Suppressor macrophage treated with lipopolysaccharide for 1 hour (primary cell): ENCODE measurements around the gene SATL1.
"Not testable (repeated sequence)": the region's sequence is repeated elsewhere in the genome, so short reads cannot be mapped to it uniquely, and the experiment has no call there.

Experiments
- DNase-seq, 3 donors: peaks; one replicate each; pipeline ENCODE4 v3.0.0-alpha.2; 2020 to 2022

Gene SATL1

DNA sequence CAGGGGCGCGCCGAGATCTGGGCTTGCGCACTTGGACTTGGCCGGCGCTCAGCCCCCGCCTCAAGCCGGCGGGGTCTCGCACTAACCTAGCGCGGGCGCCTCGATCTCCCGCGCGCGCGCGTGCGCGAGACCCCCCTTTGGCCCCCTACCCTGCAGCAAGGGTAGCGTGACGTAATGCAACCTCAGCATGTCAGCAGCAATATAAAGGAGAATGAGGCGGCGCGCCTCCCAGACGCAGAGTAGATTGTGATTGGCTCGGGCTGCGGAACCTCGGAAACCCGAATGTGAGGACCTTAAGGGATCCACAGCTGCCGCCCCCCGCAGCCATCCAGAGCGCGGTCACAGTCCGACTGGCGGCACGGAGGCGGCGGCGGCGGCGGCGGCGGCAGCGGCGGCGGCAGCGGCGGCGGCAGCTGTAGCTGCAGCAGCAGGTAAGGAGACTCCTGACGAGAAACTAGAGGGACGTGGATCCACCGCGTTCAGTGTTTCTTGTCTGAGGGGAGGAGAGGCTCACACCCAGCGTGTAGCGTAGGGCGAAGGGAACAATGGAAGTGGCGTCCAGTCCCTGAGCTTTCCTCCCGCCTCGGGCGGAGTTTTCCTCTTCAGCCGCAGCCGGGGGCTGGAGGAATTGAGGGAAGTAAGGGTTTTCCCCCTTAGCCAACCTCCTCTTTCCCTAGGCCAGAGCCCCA is at the start of gene SATL1, which contains the start of gene ZNF711:
SATL1 (minus strand) TSS at position 19 of the 689 bp plus-strand sequence. CDS start 134,811 bp downstream, outside the sequence.
ZNF711 (plus strand) TSS at position 231 of the 689 bp plus-strand sequence. CDS start 3,582 bp downstream, outside the sequence.
- DNase-seq = peak; percentile 27 to 53 (median 36)

- DNase-seq = no peak
Observed at GRCh38 chrX:85288992-85289723, 45.6 kb upstream of the SATL1 start.

DNA sequence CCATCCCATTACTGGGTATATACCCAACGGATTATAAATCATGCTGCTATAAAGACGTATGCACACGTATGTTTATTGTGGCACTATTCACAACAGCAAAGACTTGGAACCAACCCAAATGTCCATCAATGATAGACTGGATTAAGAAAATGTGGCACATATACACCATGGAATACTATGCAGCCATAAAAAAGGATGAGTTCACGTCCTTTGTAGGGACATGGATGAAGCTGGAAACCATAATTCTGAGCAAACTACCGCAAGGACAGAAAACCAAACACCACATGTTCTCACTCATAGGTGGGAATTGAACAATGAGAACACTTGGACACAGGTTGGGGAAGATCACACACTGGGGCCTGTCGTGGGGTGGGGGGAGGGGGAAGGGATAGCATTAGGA is 41.7 kb upstream of the SATL1 start:
- DNase-seq = not testable (repeated sequence)

GRCh38 chrX:85244450-85245211 is 1.1 kb upstream of the SATL1 start:
- DNase-seq = peak; percentile 8 to 19 (median 12)

DNA sequence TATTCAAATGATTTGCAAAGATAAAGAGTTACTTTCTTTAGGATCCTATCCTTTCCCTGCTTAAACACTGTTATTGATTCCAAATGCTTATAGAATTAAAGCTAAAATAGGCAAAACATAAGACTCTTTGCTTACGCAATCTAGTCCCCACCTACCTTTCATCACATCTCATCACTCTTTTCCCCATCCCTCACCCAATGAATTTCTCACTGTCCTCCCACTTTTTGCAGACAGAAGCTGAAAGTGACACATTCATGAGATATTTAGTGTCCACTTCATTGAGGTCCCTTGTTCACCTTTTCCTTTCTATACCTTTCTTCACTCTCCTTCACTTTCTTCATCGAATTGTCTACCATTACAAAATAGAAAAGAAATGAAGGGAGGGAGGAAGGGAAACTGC is 424 bp downstream of the SATL1 start:
- DNase-seq = peak in 1 of 3 donors; percentile 0

GRCh38 chrX:85223359-85223758 is 20.2 kb downstream of the SATL1 start:
- DNase-seq = no peak

- no peak for DNase-seq
Observed at GRCh38 chrX:85221361-85221760, 22.2 kb downstream of the SATL1 start.

GRCh38 chrX:85215946-85216345 is 27.6 kb downstream of the SATL1 start:
- DNase-seq = no peak

GRCh38 chrX:85213792-85214530 is 29.6 kb downstream of the SATL1 start:
- no peak for DNase-seq

DNA sequence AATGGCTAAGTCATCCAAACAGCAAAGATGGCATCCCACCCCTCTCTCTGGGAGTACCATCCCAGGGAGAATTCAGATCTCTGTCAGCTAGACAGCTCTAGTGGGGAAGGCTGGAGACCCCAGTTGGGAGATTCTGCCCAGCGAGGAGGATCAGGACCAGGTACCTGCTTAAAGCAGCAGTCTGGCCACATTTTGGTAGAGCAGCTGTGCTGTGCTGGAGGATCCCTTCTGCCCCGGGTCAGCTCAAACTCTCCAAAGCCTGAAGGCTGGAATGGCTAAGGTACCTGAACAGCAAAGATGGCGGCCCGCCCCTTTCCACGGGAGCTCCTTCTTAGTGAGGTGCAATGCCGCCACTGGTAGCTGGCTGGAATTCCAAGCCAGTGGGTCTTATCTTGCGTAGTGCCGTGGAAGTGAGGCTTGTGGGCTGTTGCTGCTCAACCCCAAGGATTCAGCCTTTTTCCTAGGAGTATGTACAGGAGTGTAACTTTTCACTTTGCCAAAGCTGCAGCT is 40.1 kb downstream of the SATL1 start:
- DNase-seq = no peak

GRCh38 chrX:85196319-85196718 is 47.3 kb downstream of the SATL1 start:
- DNase-seq = no peak

DNA sequence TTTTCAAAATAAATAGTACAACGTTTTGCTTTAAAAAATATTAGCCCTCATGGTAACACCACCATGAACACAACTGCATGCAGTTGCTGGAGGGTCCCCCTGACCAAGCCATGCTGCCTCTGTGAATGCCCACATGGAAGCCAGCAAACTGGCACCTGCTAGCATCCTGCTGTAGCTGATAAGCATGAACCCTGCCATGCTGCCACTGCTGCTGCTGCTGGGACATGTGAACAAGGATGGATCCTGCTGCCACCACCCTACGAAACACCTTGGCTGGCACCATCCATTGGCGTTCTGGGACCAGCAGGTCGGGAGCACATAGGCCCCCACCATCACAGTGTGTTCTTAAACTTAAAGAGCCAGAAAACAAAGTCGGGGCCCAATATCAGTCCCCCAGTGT is 83.9 kb downstream of the SATL1 start:
- no peak for DNase-seq

DNA sequence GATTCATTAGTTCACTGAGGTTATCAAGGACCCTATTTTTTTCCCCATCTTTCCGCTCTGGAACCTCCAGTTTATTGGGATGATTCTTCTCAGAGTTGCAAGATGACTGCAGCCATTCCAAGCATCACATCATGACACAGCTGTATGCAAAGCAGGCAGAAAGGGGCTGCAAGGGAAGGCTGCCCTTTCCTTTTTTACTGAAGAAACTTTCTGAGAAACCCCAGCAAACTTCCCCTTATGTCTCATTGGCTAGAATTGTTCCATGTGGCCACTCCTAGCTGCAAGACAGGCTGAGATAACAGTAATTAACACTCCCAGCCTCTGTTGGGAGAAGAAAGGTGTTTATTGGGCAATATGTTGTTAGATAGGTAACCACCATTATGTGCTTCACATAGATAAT is 102.6 kb downstream of the SATL1 start:
- DNase-seq = peak in 2 of 3 donors; percentile 1 to 18

GRCh38 chrX:85139422-85139821 is 104.2 kb downstream of the SATL1 start:
- no peak for DNase-seq

DNA sequence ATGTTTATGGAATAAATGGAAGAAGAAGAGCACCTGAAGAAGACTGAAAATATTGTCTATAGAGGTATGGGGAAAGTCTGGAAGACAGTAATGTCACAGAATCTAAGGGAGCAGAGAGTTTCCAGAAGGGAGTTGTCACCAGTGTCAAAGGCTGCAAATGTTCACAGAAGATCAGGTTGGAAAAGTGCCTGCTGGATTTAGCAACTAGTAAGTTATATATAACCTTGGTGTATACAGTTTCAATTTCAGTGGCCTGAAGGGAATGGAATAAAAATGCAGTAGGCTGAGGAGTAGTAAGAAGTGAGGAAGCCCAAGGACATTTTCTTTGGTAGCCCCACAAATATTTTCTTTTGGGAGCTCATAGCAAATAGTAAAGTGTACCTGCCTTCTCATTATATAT is 107.2 kb downstream of the SATL1 start:
- no peak for DNase-seq

- DNase-seq = no peak
Observed at GRCh38 chrX:85115252-85115651, 128.3 kb downstream of the SATL1 start.

DNA sequence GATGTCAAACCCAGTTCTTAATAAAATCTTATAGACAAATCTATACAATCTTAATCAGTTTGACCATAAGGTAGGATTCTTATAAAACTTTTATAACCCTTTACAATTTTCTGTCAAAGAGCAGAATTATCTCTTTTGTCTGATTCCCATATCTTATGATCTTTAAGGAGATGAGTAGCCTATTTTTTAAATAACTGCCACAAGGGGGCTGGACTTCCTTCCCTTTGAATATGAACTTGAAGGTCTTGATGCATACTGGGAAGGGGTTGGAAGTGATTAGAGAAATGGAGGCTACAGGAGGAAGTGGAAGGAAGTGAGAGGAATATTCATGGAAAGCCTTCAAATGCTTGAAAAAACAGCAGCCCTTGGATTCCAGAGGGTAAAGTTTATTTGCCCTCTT is 128.8 kb downstream of the SATL1 start:
- no peak for DNase-seq

DNA sequence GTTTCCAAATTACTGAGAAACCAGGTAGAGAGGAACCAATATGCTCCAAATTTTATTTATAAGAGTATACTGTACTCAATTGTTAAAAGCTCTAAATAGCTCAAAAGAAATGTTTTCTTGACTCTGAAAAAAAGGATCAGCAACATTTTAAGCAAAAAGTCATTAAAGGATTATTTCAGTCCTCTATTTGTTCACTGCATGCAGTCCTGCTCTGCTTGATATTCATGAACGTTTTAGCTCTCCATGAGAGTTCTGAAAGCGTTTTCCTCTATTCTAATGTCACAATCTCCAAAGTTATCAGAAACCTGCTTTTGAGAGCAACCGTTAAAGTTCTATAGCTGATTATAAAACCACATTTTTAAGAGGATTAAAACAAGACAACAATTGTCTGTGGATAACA is 129.4 kb downstream of the SATL1 start:
- no peak for DNase-seq

GRCh38 chrX:85113746-85114145 is 129.8 kb downstream of the SATL1 start:
- DNase-seq = no peak

- no peak for DNase-seq
Observed at GRCh38 chrX:85112293-85112692, 131.3 kb downstream of the SATL1 start.

DNA sequence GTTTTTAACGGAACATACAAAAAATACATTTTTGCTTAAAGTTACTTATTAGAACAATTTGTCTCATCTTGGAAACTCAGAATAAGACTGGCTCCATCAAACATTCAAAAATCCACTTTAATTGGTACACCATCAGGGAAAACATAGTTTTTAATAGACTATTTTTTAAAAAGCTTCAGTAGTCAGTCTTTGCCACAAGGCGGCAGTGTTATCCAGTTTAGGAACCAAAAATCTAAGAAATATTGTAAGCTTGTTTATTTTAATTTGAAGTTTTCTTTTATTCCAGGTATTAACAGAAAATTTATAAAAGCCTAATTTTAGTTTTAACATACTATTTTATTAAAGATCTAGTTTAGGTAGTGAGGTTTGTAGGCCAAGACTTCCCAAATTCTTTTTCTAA is 132.2 kb downstream of the SATL1 start:
- peak; percentile 13 to 27 (median 22) for DNase-seq

DNA sequence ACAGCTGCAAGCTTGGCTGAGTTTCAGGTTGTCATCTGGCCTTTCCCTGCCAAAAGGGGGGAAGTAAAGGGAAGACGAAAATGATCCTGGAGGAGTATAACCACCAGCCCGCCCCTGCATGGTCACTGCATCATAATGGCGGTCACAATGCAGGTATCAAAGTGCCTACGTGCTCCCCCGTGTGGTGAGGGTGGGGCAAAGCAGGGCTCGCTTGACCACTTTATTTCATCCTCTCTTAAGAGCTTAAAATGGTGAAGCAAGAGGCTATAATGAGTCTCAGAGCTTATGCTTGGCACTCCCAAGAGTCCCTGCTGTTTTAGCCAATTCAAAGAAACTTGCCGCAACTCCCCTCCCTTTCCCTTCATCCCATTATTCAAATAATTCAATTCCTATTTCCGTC is 134.3 kb downstream of the SATL1 start:
- peak in 2 of 3 donors; percentile 7 for DNase-seq

DNA sequence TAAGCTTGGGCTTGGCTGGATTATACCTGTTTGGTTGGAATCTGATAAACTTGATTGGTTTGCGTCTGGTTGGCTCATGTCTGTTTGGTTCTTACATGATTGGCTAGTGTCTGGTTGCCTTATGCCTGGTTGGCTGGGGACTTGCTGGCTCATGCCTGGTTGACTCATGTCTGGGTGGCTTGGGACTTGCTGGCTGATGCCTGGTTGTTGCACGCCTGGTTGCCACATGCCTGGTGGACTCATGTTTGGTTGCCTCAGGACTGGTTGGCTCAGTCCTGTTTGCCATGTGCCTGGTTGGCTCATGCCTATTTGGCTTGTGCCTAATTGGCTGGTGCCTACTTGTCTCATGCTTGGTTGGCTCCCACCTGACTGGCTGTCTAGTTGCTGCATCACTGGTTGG is 135.4 kb downstream of the SATL1 start:
- no peak for DNase-seq
